Measurements from ENCODE around the gene NELL1. TPM values are rescaled to one million over a fixed set of nuclear protein-coding genes. Genes with fewer than 3 reads are reported as not detected.

NELL1 gene
- polyA plus RNA-seq, 2 of the 4 experiments (the other 2 are of a cell fraction), result not detected

GRCh38 chr11:21447871-21448270 lies 778.5 kb downstream of the NELL1 start (continued):
- TF ChIP-seq BCL3 (IDR thresholded peaks at IDR 0.05) (no peak), RNF2 (IDR thresholded peaks at IDR 0.05; ENCODE audit: borderline replicate concordance, low read depth) (no peak), FOSL2 (IDR thresholded peaks at IDR 0.05) (no peak), FOSL2 (CRISPR knock-in tag; IDR thresholded peaks at IDR 0.05) (no peak), PBX3 (IDR thresholded peaks at IDR 0.05) (no peak)

- no peak for FAIRE-seq
- no peak overlapping the region for H3K27ac ChIP-seq
- 2% methylated on average over 1 of the region's 1 CpG for WGBS (ENCODE audit: missing lambda C conversion rate)
- POLR2A ChIA-PET, result no interaction called here
- H3K9me3 ChIP-seq, result no peaks in the 10 kb centered on the region
- ATAC-seq, result no peak
- peaks cover 5% of the 10 kb centered on the region; the same call in 1 of the 3 replicates for H3K4me1 ChIP-seq
- H3K4me2 ChIP-seq, result no peak overlapping the region
- CTCF ChIA-PET, result no interaction called here
- H3K4me3 ChIP-seq, result no peak overlapping the region
- DNase-seq (ENCODE audit: low read depth in 1 of 2, low spot score in 1 of 2), result no peak
- TF ChIP-seq POLR2AphosphoS2 (conservative IDR thresholded peaks at IDR 0.05; ENCODE audit: low read length), result no peak
- TF ChIP-seq POLR2A (IDR thresholded peaks at IDR 0.05; ENCODE audit: low read length), result no peak
- TF ChIP-seq EHMT2 (IDR thresholded peaks at IDR 0.05; ENCODE audit: low read depth), result no peak
- no peak for TF ChIP-seq MYC (IDR thresholded peaks at IDR 0.05; ENCODE audit: borderline replicate concordance, low read length)
- TF ChIP-seq CBX2 (IDR thresholded peaks at IDR 0.05; ENCODE audit: borderline replicate concordance, low read depth), result no peak
- no peak for TF ChIP-seq NPAS2 (CRISPR knock-in tag; IDR thresholded peaks at IDR 0.05; ENCODE audit: borderline replicate concordance)
- TF ChIP-seq RARB (CRISPR knock-in tag; IDR thresholded peaks at IDR 0.05), result no peak
- no peak for TF ChIP-seq MAFK (IDR thresholded peaks at IDR 0.05; ENCODE audit: partially characterized antibody)
- TF ChIP-seq GATA3 (IDR thresholded peaks at IDR 0.05; ENCODE audit: borderline replicate concordance), result no peak
- TF ChIP-seq JUNB (IDR thresholded peaks at IDR 0.05), result no peak
- TF ChIP-seq BHLHE40 (IDR thresholded peaks at IDR 0.05; ENCODE audit: low read depth, low read length), result no peak
- TF ChIP-seq ZFP36 (IDR thresholded peaks at IDR 0.05; ENCODE audit: borderline replicate concordance, partially characterized antibody), result no peak
- no peak for TF ChIP-seq PBX3 (IDR thresholded peaks at IDR 0.05)
- no peak for TF ChIP-seq SMC3 (IDR thresholded peaks at IDR 0.05)
- no peak for TF ChIP-seq CHD4 (IDR thresholded peaks at IDR 0.05; ENCODE audit: borderline replicate concordance)
- no peak for TF ChIP-seq CTCF (IDR thresholded peaks at IDR 0.05)
- no peak for TF ChIP-seq ESRRA (IDR thresholded peaks at IDR 0.05; ENCODE audit: borderline replicate concordance, low read length)
- no peak for TF ChIP-seq FOSB (CRISPR knock-in tag; IDR thresholded peaks at IDR 0.05)
These were observed 786.8 kb downstream of the NELL1 start for GRCh38 chr11:21456186-21456585.

- H3K9me3 ChIP-seq, result no peaks in the 10 kb centered on the region
- ChIA-PET CTCF (no interaction called here), POLR2A (interaction anchor here (0.6 kb wide), 1 partner anchor 565 kb away, joined by 3 read pairs; no protein-coding TSS in a partner anchor)
- FAIRE-seq (no peak), ATAC-seq (peak; percentile 61 to 64; a peak in 3 of 6 replicates), DNase-seq (ENCODE audit: low read depth in 1 of 2, low spot score in 1 of 2) (peak in 1 of 2 experiments; percentile 16)
- peaks cover 8% of the 10 kb centered on the region; the same call in 2 of the 3 replicates for H3K4me1 ChIP-seq
- peak overlapping the region; percentile 44; the same call in 2 of the 3 replicates for H3K4me2 ChIP-seq
- no peak for TF ChIP-seq BHLHE40 (IDR thresholded peaks at IDR 0.05; ENCODE audit: low read depth, low read length)
- no peak for TF ChIP-seq FOSL2 (IDR thresholded peaks at IDR 0.05)
- peak; percentile 42; the same call in 1 of the 2 replicates for TF ChIP-seq FOSL2 (CRISPR knock-in tag; IDR thresholded peaks at IDR 0.05)
- no peak for TF ChIP-seq HES2 (IDR thresholded peaks at IDR 0.05)
- no peak for TF ChIP-seq USF2 (IDR thresholded peaks at IDR 0.05)
- no peak overlapping the region for H3K27ac ChIP-seq
- H3K4me3 ChIP-seq, result no peak overlapping the region
These were observed 790.7 kb downstream of the NELL1 start for GRCh38 chr11:21460082-21460481.

Data from A549 (cell line).